Femur (tissue), 1 donor: ENCODE measurements around the gene NINL.
"Not testable (repeated sequence)": the region's sequence is repeated elsewhere in the genome, so short reads cannot be mapped to it uniquely, and the experiment has no call there.

ENCODE experiments used
- DNase-seq: peaks from one replicate; pipeline ENCODE4 v3.0.0-alpha.2; 2017

Gene NINL

DNA sequence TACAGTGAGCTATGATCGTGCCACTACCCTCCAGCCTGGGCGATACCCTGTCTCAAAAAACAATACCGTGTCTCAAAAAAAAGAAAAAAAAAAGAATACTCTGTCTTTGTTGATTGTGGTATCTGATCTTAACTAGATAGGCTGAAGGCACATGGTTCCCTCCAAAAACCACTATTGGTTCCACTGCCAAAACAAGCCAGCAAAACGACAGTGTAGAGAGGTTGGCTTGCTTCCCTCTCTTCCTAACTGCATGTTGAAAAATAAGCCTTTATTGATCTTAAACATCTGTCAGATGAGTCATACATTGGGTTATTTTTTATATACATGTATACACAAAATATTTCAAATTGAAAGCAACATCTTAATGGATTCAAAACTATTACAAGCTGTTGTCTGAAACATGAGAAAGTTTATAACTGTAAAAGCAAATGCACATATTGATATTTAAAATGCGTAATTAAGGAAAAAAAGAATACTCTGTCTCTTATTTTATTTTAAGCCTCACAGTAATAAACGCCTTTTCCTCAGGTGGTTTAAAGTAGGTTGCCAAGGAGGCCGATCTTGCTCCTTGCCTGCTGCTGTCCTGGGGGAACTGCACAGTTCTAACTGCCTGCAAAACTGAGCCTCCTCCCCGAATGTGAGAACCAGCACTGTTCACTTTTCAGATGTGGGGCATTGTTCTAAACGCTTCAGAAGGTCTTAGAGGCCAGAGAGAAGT, 7.0 kb upstream of the NINL start:
- DNase-seq = no peak

DNA sequence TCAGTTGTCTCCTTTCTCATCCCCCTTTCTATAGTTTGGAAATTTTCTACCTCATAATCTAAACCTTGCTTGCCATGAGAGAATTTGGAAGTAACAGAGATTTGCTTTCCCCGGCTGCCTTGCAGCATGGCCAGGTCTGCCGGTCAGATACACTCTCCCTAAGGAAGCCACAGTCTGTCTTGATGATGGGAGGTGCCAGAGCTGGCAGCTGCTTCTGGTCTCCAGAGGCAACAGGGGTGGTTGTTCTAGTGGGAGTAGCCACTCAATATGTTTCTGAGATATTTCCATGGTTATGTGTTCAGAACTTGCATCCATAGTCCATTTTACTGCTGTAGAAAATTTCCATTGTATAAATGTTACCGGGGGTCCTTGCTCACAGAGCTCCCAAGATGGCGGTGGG, 5.4 kb upstream of the NINL start:
- DNase-seq = not testable (repeated sequence)

- DNase-seq = no peak
Measured at GRCh38 chr20:25588491-25588890, 3.2 kb upstream of the NINL start.

GRCh38 chr20:25587536-25587935, 2.2 kb upstream of the NINL start:
- no peak for DNase-seq

DNA sequence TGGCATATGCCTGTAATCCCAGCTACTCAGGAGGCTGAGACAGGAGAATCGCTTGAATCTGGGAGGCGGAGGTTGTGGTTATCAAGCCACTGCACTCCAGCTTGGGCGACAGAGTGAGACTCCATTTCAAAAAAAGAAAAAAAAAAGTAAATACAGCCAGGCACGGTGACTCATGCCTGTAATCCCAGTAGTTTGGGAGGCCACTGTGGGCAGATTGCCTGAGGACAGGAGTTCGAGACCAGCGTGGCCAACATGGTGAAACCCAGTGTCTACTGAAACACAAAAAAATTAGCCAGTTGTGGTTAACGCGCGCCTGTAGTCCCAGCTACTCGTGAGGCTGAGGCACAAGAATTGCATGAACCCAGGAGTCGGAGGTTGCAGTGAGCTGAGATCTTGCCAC, 1.5 kb upstream of the NINL start:
- no peak for DNase-seq

GRCh38 chr20:25583607-25584006, 1.7 kb downstream of the NINL start:
- not testable (repeated sequence) for DNase-seq

DNA sequence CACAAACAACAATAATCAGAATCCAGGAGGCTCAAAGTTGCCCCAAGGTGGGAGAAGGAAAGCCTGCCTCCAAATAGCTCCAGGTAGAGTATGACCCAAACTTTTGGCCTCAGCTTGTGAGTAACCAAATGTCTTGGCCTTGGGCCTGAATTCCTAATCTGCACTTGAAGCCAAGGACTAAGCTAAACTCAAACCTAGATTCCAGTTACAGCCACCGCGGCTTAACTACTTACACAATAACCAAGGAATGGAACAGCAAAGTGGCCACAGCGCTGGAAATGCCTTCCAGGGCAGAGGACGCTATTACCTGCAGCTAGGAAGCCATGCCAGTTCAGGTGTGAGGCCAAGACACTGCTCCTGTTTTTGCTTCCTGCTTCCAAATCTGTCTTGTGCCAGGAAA, 4.6 kb downstream of the NINL start:
- DNase-seq = no peak

DNA sequence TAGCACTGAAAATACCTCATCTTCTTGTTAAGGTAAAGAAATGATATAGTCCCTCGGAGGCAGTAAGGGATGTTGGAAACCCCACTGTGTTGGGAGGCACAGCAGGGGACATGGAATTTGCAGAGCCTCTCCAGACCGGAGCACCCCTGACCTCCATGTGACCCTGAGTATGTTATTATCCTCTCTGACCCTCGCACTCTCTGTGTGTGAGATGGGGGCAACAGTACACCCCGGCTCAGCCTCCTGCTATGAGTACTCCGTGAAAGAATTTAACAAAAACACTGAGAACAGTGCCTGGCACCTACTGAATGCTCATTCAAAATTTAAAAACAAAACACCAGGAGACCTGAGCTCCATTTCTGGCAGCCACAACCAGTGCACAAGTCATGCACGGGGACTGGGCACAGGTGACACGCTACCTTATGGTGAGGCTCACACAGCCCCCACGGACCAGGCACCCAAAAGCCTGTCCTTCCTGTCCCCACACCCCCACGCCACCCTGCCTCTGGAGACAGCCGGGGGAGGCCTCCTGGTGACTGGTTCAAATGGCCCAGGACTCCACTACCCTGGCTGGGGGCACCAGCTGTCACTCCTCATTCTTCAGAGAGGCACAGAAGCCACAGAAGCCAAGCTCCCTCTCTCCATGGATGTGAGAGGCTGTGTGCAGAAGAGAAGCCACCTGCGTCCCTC, 6.1 kb downstream of the NINL start:
- DNase-seq = no peak

DNA sequence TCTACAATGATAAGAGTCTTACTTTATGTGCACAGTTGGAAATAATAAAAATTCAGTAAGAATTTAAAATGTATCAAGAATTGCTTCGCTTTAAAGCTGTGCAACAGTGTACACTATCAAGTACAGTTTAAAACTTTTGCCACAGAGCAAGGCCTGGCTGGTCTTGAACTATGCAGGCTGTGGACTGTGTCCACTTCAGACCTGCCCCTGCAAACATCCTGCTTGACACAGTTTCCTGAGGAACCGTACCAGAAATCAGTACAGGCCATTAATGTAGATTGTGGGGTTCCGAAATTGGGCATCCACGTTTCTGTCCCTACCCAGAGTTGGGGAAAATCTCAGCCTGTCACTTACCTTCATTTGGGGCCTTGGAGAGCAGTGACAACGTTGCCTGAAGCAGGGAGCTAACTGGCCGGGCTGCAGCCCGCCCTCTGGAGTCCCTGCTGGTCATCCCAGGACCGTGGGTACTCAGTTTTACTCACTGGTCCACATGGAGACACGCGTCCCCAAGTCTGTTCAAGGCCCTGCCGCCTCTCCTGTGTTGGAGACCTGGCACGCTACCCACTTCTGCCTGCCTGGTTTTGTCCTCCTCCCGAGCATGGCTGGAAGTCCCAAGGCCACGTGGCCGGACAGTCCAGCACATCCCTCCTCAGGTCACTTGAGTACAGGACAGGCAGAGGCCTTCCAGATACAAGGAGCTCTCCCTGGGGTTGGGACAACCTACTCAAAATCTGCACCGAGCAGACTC, 8.4 kb downstream of the NINL start:
- no peak for DNase-seq

GRCh38 chr20:25574411-25574810, 10.9 kb downstream of the NINL start:
- no peak for DNase-seq

DNA sequence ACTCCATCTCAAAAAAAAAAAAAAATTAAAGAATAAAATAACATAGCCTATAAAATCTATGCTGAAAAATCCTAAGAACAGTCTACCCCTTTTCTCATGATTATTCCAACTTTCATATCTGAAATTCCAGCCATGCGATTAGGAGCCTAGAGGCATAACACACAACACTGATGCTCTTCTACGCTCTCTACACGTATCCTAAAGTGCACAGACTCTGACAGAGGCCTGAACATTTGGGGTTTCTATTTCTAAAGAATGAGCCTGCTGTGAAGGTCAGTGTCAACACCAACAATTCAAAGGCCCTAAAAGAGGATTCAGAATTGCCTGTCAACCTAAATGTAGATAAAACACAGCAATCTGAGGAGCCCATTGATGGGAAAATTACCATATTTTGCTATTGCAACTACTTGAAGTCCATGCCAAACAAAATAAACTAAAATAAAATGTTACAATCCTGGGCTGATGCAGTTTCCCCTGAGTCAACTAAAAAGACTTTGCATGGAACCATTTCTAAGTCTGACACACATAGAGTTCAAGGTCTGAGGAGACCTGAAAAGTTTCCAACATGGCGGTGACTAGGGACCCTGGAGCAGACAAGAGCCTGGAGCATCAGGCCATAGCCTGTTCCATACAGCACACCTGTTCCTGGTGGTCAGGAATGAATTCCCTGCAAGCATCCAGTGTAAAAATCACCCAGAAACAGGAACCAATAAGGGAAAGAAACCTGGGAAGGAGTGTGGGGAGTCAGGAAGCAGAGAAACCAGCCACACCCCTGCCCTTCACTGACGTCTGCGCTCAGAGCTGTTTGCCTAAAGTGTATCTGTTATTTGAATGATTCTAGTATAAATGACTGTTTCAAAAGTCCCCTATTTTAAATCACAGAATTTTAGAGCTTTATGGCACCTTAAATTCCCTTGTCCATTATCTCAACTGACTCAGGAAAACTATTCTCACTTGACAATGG, 11.8 kb downstream of the NINL start:
- no peak for DNase-seq

DNA sequence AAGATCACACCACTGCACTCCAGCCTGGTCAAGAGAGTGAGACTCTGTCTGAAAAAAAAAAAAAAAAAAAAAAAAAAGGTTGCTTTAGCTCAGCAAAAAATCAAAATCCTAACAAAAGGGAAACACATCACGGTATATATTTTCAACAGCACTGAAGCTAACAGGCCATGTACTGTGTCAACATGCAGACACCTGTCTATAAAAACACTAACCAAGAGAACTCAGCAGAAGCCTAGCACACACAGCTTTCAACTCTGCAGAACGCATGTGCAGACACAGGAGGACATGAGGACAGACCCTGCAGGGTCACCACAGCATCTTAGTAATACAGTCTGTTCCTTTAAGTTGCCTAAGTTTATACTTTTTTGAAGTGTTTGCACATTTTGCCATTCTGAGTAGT, 13.5 kb downstream of the NINL start:
- no peak for DNase-seq

DNA sequence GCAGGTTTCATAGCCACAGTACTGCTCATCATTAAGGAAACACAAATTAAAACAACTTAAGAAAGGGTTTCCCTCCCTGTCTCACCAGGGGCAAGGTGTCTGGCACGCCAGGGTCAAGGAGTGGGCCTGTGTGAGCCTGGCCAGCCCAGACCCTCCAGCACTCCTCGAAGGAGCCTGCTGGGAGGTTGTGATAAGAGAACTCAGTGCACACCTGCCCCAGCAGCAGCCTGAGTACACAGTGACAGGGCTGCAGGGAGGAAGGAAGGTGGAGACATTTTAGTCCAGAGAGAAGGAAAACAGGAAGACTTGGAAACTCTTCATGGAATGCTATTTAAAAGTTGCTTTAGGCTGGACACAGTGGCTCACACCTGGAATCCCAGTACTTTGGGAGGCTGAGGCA, 14.1 kb downstream of the NINL start:
- DNase-seq = no peak

DNA sequence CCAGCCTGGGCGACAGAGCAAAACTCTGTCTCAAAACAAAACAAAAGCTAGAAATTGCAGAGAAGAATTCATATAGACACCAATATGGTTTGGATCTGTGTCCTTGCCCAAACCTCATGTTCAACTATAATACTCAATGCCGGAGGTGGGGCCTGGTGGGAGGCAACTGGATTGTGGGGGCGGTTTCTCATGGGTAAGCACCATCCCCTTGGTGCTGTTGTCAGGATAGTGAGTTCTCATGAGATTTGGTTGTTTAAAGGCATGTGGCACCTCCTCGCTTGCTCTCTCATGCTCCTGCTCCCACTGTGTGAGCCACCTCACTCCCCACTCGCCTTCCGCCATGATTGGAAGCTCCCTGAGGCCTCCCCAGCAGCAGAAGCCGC, 15.2 kb downstream of the NINL start:
- no peak for DNase-seq

GRCh38 chr20:25567286-25567685, 18.0 kb downstream of the NINL start:
- DNase-seq = no peak

DNA sequence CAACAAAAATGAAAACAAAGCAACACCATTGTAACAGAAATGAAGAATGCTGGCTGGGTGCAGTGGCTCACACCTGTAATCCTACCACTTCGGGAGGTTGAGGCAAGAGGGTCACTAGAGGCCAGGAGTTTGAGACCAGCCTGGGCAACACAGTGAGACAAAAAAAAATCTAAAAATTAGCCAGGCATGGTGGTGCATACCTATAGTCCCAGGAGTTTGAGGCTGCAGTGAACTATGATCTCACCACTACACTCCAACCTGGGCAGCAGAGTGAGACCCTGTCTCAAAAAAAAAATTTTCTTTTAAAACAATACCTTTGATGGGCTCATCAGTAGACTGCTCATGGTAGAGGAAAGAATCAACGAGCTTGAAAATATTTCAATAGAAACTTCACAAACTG, 18.5 kb downstream of the NINL start:
- no peak for DNase-seq

GRCh38 chr20:25565578-25566157, 19.7 kb downstream of the NINL start:
- DNase-seq = no peak

DNA sequence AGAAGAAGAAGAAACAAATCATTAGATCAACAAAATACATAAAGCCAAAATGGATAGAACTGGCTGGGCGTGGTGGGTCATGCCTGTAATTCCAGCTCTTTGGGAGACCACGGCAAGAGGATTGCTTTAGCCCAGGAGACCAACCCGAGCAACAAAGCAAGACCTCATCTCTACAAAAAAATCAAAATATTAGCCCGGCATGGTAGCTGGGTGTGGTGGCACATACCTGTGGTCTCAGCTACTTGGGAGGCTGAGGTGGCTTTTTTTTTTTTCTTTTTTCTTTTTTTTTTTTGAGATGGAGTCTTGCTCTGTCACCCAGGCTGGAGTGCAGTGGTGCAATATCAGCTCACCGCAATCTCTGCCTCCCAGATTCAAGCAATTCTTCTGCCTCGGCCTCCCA, 21.5 kb downstream of the NINL start:
- DNase-seq = no peak

DNA sequence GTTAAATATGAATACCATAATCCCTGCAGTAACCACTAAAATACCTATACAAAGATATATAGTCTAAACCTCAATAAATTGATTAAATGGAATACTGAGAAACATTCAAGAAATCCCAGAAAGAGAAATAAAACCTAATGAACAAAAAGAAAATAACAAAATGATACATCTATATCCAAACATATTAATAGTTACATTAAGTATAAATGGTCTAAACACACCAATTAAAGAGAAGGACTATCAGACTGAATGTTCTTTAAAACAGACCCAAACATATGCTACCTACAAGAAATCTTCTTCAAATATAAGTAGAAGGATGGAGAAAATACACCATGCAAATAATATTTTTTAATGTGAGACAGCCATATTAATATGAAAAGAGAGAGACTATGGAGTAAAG, 22.0 kb downstream of the NINL start:
- no peak for DNase-seq

GRCh38 chr20:25561771-25562170, 23.6 kb downstream of the NINL start:
- DNase-seq = not testable (repeated sequence)

DNA sequence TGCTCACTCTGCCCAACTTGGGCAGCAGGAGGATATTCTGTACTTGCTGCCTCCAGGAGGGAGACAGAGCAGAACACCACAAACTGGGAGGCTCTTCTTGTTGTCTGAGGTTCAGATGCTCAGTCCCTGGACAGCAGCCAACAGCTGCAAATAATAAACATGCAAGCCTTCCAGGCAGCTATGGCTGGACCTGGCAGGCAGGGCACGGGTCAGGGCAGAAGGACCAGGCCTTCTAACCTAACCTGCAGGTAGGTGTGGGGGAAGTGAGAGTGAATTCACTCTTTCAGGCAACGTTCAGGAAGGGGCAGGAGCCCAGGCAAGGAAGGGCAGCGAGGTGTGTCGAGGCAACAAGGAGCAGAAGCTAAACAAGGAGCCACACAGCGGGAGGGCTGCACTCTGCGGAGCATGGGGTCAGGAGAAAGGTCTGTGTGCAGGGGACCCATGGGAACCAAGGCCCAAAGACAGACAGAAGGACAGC, 31.5 kb downstream of the NINL start:
- DNase-seq = peak; percentile 60

DNA sequence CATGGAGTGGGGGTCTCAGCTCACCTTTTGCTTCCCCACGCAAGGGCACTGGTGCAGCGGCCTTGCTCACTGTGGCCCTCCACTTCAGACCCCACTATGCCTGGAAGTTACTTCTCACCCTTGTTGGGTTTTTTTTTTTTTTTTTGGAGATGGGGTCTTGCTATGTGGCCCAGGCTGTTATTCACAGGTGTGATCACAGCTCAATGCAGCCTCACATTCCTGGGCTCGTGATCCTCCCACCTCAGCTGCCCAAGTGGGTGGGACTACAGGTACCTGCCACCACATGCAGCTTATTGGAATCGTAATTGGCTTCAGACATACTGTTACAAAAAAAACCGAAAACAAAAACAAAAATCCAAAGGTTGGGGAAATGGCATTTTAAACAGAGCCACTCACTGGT, 32.4 kb downstream of the NINL start:
- DNase-seq = no peak
